Adrenal gland (tissue), 5 donors: ENCODE measurements around the gene PRG2.

Source experiments
- POLR2A ChIP-seq, 2 donors: fragments of 450-650 bp; IDR thresholded peaks; one replicate each; pipeline ENCODE4 v1.6.1; 2017; ENCODE audit warnings: antibody characterized with exemption in 2 of 2, mild to moderate bottlenecking in 2 of 2, moderate library complexity in 1 of 2
- TF ChIP-seq, protein P1 (sequence below), 6 experiments: fragments of 450-650 bp in 4 of 6; fragments of 200-600 bp in 2 of 6; sonication (generic) in 1 of 6; IDR thresholded peaks; 1 replicate in 5 of 6; 2 replicates in 1 of 6; pipeline versions ENCODE4 v1.5.1 to v1.8.0; 2016 to 2021; ENCODE audit warnings: antibody characterized with exemption in 6 of 6, mild to moderate bottlenecking in 2 of 6, moderate library complexity in 1 of 6
- donor health status: DM: no; HTN: no; CAD: no.

DNA sequence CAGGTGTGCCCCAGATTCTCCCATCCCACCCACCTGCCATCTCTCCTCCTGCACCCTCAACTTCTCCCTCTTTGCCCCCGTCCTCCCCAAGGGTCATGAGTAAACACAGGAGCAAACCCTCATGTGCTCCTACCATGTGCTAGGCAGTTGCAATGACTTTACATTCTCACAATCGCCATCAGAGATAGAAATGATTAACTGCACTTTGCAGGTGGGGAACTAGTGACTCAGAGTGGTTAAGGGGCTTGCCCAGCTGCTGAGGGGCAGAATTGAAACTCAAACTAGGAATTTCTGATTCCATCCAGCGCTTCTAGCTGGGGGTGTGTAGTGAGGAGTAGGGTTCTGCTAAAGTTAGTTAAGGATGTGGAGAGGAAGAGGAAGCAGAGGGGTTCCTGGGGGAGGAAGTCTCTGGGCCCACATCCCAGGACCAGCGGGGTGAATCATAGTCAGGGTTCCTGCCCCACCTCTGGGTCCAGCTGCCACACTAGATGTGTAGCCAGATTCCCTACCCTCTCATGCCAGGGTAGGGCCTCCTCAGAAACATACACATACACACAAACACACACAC is 16.0 kb upstream of the PRG2 start:
- TF ChIP-seq, protein P1, sequence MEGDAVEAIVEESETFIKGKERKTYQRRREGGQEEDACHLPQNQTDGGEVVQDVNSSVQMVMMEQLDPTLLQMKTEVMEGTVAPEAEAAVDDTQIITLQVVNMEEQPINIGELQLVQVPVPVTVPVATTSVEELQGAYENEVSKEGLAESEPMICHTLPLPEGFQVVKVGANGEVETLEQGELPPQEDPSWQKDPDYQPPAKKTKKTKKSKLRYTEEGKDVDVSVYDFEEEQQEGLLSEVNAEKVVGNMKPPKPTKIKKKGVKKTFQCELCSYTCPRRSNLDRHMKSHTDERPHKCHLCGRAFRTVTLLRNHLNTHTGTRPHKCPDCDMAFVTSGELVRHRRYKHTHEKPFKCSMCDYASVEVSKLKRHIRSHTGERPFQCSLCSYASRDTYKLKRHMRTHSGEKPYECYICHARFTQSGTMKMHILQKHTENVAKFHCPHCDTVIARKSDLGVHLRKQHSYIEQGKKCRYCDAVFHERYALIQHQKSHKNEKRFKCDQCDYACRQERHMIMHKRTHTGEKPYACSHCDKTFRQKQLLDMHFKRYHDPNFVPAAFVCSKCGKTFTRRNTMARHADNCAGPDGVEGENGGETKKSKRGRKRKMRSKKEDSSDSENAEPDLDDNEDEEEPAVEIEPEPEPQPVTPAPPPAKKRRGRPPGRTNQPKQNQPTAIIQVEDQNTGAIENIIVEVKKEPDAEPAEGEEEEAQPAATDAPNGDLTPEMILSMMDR (IDR thresholded peaks at IDR 0.05) = no peak
- TF ChIP-seq POLR2A (IDR thresholded peaks at IDR 0.05) = no peak
